ENCODE measurements around the gene TOB2.

GRCh38 chr22:41411021-41411851 is 35.4 kb downstream of the TOB2 start:
- TF ChIP-seq POLR2AphosphoS5 (IDR thresholded peaks at IDR 0.05) (peak; percentile 86 to 95 (median 90)), CTCF (IDR thresholded peaks at IDR 0.05) (no peak)
